ENCODE results near the gene F11. TPM values are rescaled to one million over a fixed set of nuclear protein-coding genes. Genes with fewer than 3 reads are reported as not detected.
"Not testable (repeated sequence)": the region's sequence is repeated elsewhere in the genome, so short reads cannot be mapped to it uniquely, and the experiment has no call there.

Gene F11
- total RNA-seq, 1 donor from 2014 or later: not detected

DNA sequence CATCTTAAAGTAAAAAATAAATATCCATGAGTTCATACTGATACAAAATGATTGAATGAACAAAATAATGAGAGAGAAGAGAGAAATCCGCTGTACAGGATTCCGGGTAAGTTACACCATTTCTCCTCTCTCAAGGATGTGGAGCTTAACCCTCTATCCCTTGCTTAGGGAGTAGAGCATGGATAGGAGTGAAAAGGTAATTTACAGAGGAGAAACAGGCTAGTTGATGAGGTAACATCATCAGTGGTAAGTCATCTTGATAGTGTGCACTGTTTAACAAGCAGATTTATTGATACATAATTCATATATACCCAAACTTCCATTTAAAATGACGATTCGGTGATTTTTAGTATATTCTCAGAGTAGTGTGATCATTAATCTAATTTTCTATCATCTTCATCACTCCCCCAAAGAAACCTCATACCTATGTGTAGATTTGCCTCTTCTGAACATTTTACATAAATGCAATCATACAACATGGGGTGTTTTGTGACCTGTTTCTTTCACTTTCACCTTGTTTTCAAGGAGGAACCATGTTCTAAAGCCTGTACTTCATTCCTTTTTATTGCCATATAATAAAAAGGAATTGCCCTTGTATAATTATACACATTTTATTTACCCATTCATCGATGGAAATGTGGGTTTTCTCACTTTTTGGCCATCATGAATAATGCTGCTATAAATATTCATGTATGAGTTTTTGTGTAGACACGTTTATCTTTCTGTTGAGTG, 34.8 kb downstream of the F11 start:
- no peak for ATAC-seq

DNA sequence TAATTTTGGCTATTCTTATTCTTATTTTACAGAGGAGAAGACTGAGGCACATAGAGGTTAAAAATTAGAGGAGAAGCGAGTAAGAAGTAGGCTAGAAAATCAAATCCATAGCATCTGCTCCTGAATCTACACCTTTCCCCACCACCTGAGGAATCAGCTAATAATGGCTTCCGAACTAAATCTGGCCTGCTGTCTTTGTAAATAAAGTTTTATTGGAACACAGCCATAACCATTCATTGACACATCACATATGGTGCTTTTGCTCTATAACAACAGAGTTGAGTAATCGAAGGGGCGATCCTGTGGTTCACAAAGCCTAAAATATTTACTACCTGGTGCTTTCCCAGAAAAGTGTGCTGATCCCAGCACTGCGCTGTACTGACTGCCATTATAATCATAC, 38.2 kb downstream of the F11 start:
- no peak for ATAC-seq

DNA sequence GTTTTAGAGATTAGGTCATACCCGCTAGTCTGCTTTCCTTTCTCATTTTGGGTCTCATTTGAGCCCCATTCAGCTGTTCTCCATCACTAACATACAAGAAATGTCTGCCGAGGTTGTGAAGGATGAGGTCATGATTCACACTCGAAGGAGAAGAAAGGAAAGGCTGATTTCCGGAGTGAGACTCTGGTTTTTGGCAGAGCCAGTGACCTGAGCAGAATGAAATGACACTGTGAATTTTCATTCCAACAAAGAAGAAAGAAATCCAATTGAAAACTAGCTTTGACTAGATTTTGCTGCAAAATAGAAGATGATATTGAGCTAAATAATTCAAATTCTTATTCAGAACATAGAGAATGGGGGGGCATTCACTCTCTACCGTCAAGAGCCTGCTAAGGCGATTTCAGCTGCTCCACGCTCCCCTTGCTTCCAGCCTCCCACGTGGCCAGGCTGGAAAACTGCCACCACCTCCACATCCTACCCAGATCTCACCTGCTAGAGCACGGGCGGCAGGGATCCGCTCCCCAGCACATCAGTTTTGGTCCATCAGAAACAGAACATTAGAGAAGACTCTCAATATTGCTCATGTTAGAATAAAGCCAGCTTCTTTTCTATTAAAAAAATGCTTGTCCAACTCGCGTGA, 39.0 kb downstream of the F11 start:
- no peak for ATAC-seq

DNA sequence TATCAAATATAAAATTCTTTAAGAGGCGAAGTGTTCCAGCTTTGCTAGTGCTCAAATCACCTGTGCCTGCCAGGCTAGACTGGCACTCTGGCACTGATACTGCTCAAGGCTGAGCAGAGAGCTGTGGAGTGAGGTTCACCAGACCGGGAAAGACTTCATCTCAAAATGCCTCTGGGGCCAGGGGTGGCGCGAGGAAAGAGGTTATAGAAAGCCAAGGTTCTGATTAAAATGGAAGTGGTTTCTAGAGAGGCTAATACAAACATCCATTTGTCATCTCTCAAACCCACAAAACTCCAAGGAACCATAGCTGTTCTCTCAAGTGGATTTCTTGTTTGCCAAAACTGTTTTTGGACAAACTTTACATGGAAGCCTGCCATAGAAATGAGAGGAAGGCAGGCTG, 41.5 kb downstream of the F11 start:
- ATAC-seq: no peak

DNA sequence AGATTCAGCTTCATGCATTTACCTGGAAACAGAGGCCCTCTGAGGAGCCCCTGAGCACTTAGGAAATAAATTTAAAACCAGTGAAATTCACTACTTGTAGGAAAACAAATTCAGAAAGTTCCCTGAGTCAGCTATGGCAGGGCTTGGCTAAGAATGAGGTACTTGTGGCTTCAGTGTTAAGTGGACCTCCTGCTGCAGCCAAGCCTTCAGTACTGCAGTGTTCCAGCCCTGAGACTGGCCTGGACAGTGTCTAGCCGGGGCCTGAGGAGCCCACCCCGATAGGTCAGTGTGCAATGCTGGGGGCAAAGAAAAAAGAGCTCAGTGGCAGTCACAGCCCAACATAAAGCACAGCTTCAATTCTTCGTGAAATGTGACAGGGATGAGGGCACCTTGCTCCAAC, 41.9 kb downstream of the F11 start:
- no peak for ATAC-seq

DNA sequence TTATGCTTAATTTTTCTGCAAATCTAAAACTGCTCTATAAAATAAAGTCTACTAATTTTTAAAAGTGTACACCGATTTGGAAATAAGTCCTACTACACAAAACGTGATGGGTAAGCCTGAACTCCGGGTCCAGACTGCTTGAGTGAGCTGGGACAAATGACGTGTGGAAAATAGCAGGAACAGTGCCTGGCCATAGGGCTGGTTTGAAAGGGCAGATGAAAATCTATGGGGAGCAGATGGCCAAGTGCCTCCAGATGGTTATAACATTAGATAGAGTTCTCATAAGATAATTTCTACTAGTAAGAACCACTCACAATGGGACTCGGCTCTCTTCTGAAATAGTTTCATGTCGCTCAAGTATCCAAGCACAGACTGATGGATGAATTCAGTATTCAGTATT, 52.5 kb downstream of the F11 start:
- ATAC-seq: no peak

DNA sequence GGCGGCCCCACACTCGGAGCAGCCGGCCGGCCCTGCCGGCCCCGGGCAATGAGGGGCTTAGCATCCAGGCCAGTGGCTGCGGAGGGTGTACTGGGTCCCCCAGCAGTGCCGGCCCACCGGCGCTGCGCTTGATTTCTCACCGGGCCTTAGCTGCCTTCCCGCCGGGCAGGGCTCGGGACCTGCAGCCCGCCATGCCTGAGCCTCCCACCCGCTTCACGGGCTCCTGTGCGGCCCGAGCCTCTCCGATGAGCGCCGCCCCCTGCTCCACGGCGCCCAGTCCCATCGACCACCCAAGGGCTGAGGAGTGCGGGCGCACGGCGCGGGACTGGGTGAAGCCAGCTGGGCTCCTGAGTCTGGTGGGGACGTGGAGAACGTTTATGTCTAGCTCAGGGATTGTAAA, 58.7 kb downstream of the F11 start:
- ATAC-seq: not testable (repeated sequence)

DNA sequence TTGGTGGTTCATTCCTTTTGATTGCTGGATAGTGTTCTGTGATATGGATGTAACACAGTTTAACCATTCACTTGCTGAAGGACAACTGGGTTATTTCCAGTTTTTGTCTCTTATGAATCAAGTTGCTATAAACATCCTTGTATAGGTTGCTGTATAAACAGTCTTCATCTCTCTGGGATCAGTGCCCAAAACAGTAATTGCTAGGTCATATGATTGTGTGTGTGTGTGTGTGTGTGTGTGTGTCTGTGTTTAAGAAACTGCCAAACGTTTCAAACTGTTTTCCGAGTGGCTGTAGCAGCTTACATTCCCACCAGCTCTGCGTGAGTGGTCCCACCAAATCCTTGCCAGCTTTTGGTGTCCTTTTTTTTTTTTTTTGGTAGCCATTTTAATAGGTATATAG, 60.4 kb downstream of the F11 start:
- ATAC-seq: no peak

DNA sequence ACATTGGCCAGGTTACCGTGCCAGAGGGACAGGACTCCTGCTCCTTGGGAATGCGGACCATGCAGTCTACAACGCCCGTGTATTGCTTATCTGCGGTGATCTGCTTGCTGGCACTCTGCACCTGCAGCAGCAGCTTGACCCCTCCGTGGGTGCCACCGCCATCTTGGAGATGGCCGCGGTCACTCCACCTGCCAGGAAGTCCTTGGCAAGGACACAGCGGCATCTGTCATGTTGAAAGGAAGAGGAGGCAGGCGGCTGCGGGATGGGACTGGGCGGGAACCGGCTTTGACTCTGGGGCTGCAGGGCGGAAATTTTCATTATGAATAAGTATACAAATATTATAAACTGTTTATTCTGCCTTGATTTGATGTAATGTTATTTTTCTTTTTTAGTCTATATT, 63.4 kb downstream of the F11 start:
- ATAC-seq: no peak

DNA sequence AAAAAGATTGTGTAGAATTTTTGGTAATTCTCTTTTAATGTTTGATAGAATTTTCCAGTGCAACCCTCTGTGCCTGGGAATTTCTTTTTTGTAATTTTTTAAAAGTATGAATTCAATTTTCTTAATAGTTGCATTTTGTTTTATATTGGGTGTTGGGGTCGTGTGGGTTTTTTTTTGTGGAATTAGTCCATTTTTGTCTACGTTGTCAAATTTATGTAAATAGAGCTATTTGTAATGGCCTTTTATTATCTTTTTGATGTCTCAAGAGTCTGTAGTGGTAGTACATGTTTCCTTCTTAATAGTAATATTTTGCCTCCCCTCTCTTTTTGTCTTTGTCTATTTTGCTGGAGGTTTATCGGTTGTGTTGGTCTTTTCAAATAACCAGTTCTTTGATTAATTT, 64.4 kb downstream of the F11 start:
- no peak for ATAC-seq

DNA sequence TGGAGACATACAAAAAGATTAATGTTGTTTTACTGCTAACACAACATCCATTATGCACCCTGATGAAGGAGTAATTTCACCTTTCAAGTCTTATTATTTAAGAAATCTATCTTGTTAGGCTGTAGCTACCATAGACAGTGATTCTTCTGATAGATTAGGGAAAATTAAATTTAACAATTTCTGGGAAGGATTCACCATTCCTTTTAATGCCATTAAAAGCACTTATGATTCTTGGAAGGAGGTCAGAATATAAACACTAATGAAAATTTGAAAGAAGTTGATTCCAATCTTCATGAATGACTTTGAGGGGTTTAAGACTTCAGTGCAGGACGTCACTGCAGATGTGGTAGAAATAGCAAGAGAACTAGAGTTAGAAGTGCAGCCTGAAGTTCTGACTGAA, 69.8 kb downstream of the F11 start:
- ATAC-seq: no peak

Other genes with a start within 250 kb of the F11 start
- 5.8 TPM for gene TLR3, start 197.0 kb upstream of the F11 start, total RNA-seq
- gene FAM149A, start 161.5 kb upstream of the F11 start, total RNA-seq: 1.6 TPM
- 3.8 TPM for gene CYP4V2, start 74.6 kb upstream of the F11 start, total RNA-seq
- 0.08 TPM for gene KLKB1, start 38.7 kb upstream of the F11 start, total RNA-seq

All from esophagus mucosa (tissue), 1 donor.